ENCODE results near the gene DACT1.

The DACT1 gene

DNA sequence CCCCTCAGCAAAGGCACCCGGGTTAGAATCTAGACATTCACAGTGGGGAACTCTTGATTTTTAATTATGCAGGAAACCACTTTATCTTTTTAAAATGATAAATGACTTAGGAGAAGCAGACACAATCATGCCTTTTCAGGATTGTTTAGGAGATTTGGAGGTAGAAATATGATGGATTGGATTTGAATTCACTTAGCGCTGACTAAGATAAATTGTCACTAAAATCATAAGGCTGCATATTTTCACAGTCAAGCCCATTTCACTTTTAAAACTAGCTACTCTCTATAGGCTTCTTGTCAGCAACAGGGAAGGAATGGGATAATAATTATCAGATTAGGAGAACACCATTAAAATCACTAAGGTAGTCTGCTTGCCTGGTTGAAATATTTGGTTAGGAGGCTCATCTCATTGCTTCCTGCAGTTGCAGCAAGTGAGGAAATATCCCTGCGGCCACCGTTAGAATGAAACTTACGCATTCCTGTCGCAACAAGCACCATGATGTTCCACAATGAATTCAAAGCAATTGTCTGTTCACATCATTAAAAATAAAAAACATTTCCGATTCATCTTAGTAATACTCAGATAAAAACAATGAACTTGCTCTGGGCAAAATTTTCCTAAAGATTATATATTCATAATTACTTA, 31.9 kb downstream of the DACT1 start:
- no peak for TF ChIP-seq CTCF (IDR thresholded peaks at IDR 0.05; ENCODE audit: control insufficient read depth, insufficient read depth, low read depth, low read length, missing control alignments)
- DNase-seq (ENCODE audit: low read depth): no peak

DNA sequence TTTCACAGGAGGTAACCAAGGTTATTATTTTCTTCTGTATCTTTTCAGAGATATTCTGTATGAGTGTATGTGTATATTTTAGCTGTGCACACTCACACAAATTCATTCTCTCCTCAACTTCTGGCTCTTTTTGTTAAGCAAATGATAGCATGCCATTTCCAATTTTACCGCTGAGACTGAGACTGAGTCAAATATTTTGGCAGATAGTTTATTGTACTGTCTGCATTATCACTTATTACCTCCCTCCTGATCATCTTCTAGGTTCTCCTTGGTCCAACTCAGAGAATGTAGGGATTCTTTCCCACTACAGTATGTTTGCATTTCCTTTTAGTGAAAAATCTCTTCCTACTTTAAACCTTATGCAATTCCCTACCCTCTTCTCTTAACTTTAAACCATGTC, 33.3 kb downstream of the DACT1 start:
- no peak for TF ChIP-seq CTCF (IDR thresholded peaks at IDR 0.05; ENCODE audit: control insufficient read depth, insufficient read depth, low read depth, low read length, missing control alignments)
- DNase-seq (ENCODE audit: low read depth): no peak
- H3K4me3 ChIP-seq (ENCODE audit: control insufficient read depth, low read depth, low read length): no peak overlapping the region

More for the DNA sequence above, 31.9 kb downstream of the DACT1 start:
- no peak overlapping the region for H3K4me3 ChIP-seq (ENCODE audit: control insufficient read depth, low read depth, low read length)

DNA sequence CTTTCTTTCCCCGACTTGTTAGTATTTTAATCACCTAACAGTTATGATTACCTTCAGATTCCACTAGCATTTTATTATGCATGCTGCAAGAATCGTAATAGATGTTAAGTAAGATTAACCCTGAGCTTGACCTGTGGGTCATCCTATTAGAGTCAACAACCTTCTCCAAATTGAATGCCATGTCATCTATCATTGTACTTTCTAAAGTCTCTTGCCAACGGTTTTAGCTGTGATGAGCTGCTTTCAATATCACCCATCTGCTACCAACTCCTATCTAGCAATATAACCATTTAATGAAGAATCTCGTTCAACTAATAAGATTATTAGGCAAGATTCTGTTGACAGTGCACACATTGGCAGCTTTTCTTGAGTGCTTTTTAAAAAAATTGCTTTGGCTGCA, 33.7 kb downstream of the DACT1 start:
- no peak for DNase-seq (ENCODE audit: low read depth)
- H3K4me3 ChIP-seq (ENCODE audit: control insufficient read depth, low read depth, low read length): no peak overlapping the region
- no peak for TF ChIP-seq CTCF (IDR thresholded peaks at IDR 0.05; ENCODE audit: control insufficient read depth, insufficient read depth, low read depth, low read length, missing control alignments)

GRCh38 chr14:58673722-58674121, 36.0 kb downstream of the DACT1 start:
- H3K4me3 ChIP-seq (ENCODE audit: control insufficient read depth, low read depth, low read length): no peak overlapping the region
- DNase-seq (ENCODE audit: low read depth): no peak
- TF ChIP-seq CTCF (IDR thresholded peaks at IDR 0.05; ENCODE audit: control insufficient read depth, insufficient read depth, low read depth, low read length, missing control alignments): no peak

DNA sequence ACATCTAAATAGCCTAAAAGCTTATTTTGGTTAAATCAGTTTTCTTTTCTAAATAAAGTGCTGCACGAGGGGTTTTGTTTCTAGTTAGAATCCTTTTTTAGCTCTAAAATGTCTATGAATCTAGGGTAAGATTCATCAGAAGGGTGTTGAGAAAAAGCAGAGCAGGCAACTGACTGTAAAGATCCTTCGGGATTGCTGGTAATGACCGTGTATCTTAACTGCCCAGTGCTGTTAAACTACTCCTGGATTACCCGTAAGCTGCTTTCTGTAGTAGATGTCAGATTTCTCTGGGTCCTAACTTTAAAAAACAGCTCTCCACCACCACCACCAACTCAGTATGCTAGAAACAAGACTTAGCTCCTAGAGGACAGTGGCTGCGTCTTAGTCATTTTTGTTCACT, 39.2 kb downstream of the DACT1 start:
- TF ChIP-seq CTCF (IDR thresholded peaks at IDR 0.05; ENCODE audit: control insufficient read depth, insufficient read depth, low read depth, low read length, missing control alignments): no peak
- H3K4me3 ChIP-seq (ENCODE audit: control insufficient read depth, low read depth, low read length): no peak overlapping the region
- no peak for DNase-seq (ENCODE audit: low read depth)

DNA sequence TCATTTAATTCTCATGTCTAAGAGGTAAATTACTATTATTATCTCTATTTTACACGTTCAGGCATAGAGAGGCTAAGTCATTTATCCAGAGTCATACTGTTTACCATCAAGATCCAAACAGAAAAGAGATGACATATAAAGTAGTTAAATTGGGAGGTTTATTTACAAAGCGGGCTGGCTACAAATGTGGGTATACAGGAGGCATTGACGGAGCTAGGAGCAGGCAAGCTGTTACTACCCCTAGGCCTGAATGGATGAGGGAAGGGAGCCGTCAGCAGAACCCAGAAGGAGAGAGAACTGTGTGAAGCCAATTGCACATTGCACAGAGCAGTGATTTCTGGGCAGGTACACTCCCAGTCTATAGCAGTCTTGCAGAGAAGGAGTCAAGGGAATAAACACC, 39.8 kb downstream of the DACT1 start:
- no peak for DNase-seq (ENCODE audit: low read depth)
- no peak for TF ChIP-seq CTCF (IDR thresholded peaks at IDR 0.05; ENCODE audit: control insufficient read depth, insufficient read depth, low read depth, low read length, missing control alignments)
- no peak overlapping the region for H3K4me3 ChIP-seq (ENCODE audit: control insufficient read depth, low read depth, low read length)

- no peak overlapping the region for H3K4me3 ChIP-seq (ENCODE audit: control insufficient read depth, low read depth, low read length)
- DNase-seq (ENCODE audit: low read depth): no peak
- no peak for TF ChIP-seq CTCF (IDR thresholded peaks at IDR 0.05; ENCODE audit: control insufficient read depth, insufficient read depth, low read depth, low read length, missing control alignments)
Measured at GRCh38 chr14:58677996-58678395, 40.2 kb downstream of the DACT1 start.

Measured in AG09309 (cell line).